Fibroblast of lung (primary cell): Measurements from ENCODE around the gene AASS. TPM values are rescaled to one million over a fixed set of nuclear protein-coding genes. Genes with fewer than 3 reads are reported as not detected.

ENCODE experiments used
- DNase-seq, 2 donors: peaks; one replicate each; pipeline versions ENCODE4 v3.0.0 to v3.0.0-alpha.2; 2010; ENCODE audit warnings: low read depth in 2 of 2
- H2AFZ ChIP-seq: 2 replicates; pipeline ENCODE4 v1.5.1; 2012; ENCODE audit warnings: low read length, control low read depth, inconsistent platforms
- H3K27ac ChIP-seq: 2 replicates; pipeline ENCODE4 v1.5.1; 2011; ENCODE audit warnings: low read length, control low read depth; ENCODE audit not compliant: insufficient read depth
- H3K27me3 ChIP-seq: 2 replicates; pipeline ENCODE4 v1.5.1; 2011; ENCODE audit warnings: mild to moderate bottlenecking, low read length; ENCODE audit not compliant: control insufficient read depth, insufficient read depth
- H3K36me3 ChIP-seq: 2 replicates; pipeline ENCODE4 v1.5.1; 2011; ENCODE audit warnings: low read length; ENCODE audit not compliant: control insufficient read depth, insufficient read depth
- H3K4me1 ChIP-seq: 2 replicates; pipeline ENCODE4 v1.5.1; 2011; ENCODE audit warnings: low read length; ENCODE audit not compliant: control insufficient read depth, insufficient read depth; ENCODE audit errors: extremely low read depth
- H3K4me2 ChIP-seq: 2 replicates; pipeline ENCODE4 v1.5.1; 2011; ENCODE audit warnings: low read length, control low read depth; ENCODE audit not compliant: insufficient read depth; ENCODE audit errors: extremely low read depth
- H3K4me3 ChIP-seq, 4 experiments: fragments of 200-600 bp in 1 of 4; sonication (generic) in 1 of 4; replicated peaks in 1 of 4; 2 replicates each; pipeline ENCODE4 v1.5.1; 2011 to 2016; ENCODE audit warnings: low read length in 4 of 4, low read depth in 3 of 4, mild to moderate bottlenecking in 3 of 4, control low read depth in 2 of 4, inconsistent platforms in 1 of 4, mixed read lengths in 1 of 4; ENCODE audit not compliant: insufficient read depth in 1 of 4; ENCODE audit errors: control extremely low read depth in 1 of 4
- H3K79me2 ChIP-seq: 2 replicates; pipeline ENCODE4 v1.5.1; 2012; ENCODE audit warnings: mild to moderate bottlenecking, low read length, inconsistent platforms; ENCODE audit not compliant: control insufficient read depth, insufficient read depth
- H3K9ac ChIP-seq: 2 replicates; pipeline ENCODE4 v1.5.1; 2011; ENCODE audit warnings: mild to moderate bottlenecking, low read length, control low read depth; ENCODE audit not compliant: insufficient read depth
- H3K9me3 ChIP-seq: 2 replicates; pipeline ENCODE4 v1.5.1; 2012; ENCODE audit warnings: low read depth, low read length; ENCODE audit not compliant: control insufficient read depth, insufficient read depth
- H4K20me1 ChIP-seq: 2 replicates; pipeline ENCODE4 v1.5.1; 2011; ENCODE audit warnings: low read length; ENCODE audit not compliant: control insufficient read depth, insufficient read depth; ENCODE audit errors: extremely low read depth
- CTCF ChIP-seq, 2 donors: IDR thresholded peaks in 1 of 2; conservative IDR thresholded peaks in 1 of 2; 1 replicate in 1 of 2; 2 replicates in 1 of 2; pipeline ENCODE4 v1.5.1; 2011 to 2012; ENCODE audit warnings: low read length in 2 of 2, control low read depth in 1 of 2, inconsistent platforms in 1 of 2, low read depth in 1 of 2, mild to moderate bottlenecking in 1 of 2
- EZH2 ChIP-seq: IDR thresholded peaks from 2 replicates; pipeline ENCODE4 v1.5.1; 2012; ENCODE audit warnings: low read length, control low read depth, mild to moderate bottlenecking; ENCODE audit errors: missing control alignments
- polyA plus RNA-seq, 2 donors: library from polyadenylated mRNA; depleted of rRNA in 1 of 2; stranded (reverse) in 1 of 2; unstranded in 1 of 2; fragments of >200 nt; gene quantifications; 2 replicates each; pipeline ENCODE4 v1.2.1, GENCODE V29; 2011 to 2012; ENCODE audit warnings: missing spikeins in 1 of 2
- total RNA-seq: library from RNA; depleted of rRNA; stranded (reverse); fragments of >200 nt; gene quantifications from 2 replicates; pipeline ENCODE4 v1.2.1, GENCODE V29; 2014

AASS gene
- total and polyA plus RNA-seq, 2 donors (not counting 1 experiment from before 2014, with no cell fraction given) = 8.6 to 49.2 TPM

GRCh38 chr7:122059542-122059941 is 84.5 kb downstream of the AASS start:
- TF ChIP-seq CTCF (conservative IDR thresholded peaks at IDR 0.05 in 1 of 2, IDR thresholded peaks at IDR 0.05 in 1 of 2; ENCODE audit: low read depth in 1 of 2, low read length in 2 of 2) (no peak), EZH2 (no peak)
- no peaks in the 10 kb centered on the region for H3K9me3 ChIP-seq
- no peak overlapping the region for H3K4me3 ChIP-seq
- H3K27ac ChIP-seq = no peak overlapping the region
- no peaks in the 10 kb centered on the region for H3K4me1 ChIP-seq
- H3K9ac ChIP-seq = no peak overlapping the region
- H2AFZ ChIP-seq = no peak overlapping the region
- no peaks in the 10 kb centered on the region for H3K27me3 ChIP-seq
- no peak for DNase-seq
- H3K36me3 ChIP-seq = no peaks in the 10 kb centered on the region
- no peak overlapping the region for H3K4me2 ChIP-seq
- no peaks in the 10 kb centered on the region for H3K79me2 ChIP-seq
- H4K20me1 ChIP-seq = no peaks in the 10 kb centered on the region

- TF ChIP-seq EZH2 (no peak), CTCF (conservative IDR thresholded peaks at IDR 0.05 in 1 of 2, IDR thresholded peaks at IDR 0.05 in 1 of 2; ENCODE audit: low read depth in 1 of 2, low read length in 2 of 2) (no peak)
- Histone ChIP-seq H4K20me1 (no peaks in the 10 kb centered on the region), H3K4me1 (no peaks in the 10 kb centered on the region), H3K27me3 (no peaks in the 10 kb centered on the region), H3K9me3 (no peaks in the 10 kb centered on the region), H3K4me2 (no peak overlapping the region), H3K9ac (no peak overlapping the region), H3K4me3 (no peak overlapping the region), H3K36me3 (no peaks in the 10 kb centered on the region), H3K79me2 (no peaks in the 10 kb centered on the region), H2AFZ (no peak overlapping the region), H3K27ac (no peak overlapping the region)
- DNase-seq = no peak
Measured at GRCh38 chr7:122056977-122057376, 87.1 kb downstream of the AASS start.

- Histone ChIP-seq H3K4me1 (no peaks in the 10 kb centered on the region), H3K27ac (no peak overlapping the region), H3K27me3 (no peaks in the 10 kb centered on the region), H3K9me3 (no peaks in the 10 kb centered on the region), H3K79me2 (no peaks in the 10 kb centered on the region), H3K36me3 (no peaks in the 10 kb centered on the region), H4K20me1 (no peaks in the 10 kb centered on the region), H3K4me3 (no peak overlapping the region), H2AFZ (no peak overlapping the region), H3K4me2 (peak overlapping the region; percentile 5), H3K9ac (no peak overlapping the region)
- no peak for TF ChIP-seq EZH2
- TF ChIP-seq CTCF (conservative IDR thresholded peaks at IDR 0.05 in 1 of 2, IDR thresholded peaks at IDR 0.05 in 1 of 2; ENCODE audit: low read depth in 1 of 2, low read length in 2 of 2) = no peak
- no peak for DNase-seq
Measured at GRCh38 chr7:122055073-122055472, 89.0 kb downstream of the AASS start.
